Measurements from ENCODE around the gene EEPD1.

DNA sequence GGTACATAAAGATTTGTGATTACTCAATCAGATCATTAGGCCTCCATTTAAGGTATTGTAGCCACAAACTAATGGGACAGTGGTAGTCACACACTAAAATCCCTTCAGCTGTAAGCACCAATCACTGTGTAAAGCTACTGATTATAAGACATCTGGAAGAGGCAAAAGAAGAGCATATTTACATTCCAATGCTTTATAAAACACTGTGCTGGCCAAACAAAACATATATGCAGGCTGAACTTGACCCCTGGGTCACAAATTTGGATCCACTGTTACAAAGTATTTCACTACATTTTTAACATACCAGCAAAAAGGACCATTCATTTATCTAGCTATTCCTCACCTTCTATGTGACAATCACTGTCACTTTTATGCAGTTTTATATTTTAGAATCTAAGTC is 195.2 kb downstream of the EEPD1 start:
- TF ChIP-seq POU2F2 (IDR thresholded peaks at IDR 0.05; ENCODE audit: low read depth, low read length) (no peak), POLR2AphosphoS5 (IDR thresholded peaks at IDR 0.05; ENCODE audit: low read depth, low read length) (no peak), POLR2A (IDR thresholded peaks at IDR 0.05; ENCODE audit: low read depth, low read length) (no peak), TAF1 (IDR thresholded peaks at IDR 0.05; ENCODE audit: low read depth, low read length) (no peak), PAX5 (IDR thresholded peaks at IDR 0.05; ENCODE audit: insufficient read depth, low read length, severe bottlenecking) (no peak), SPI1 (IDR thresholded peaks at IDR 0.05; ENCODE audit: low read depth, low read length) (no peak)
